ENCODE data around the gene SCP2D1. TPM values are rescaled to one million over a fixed set of nuclear protein-coding genes. Genes with fewer than 3 reads are reported as not detected.

Gene SCP2D1
- polyA plus RNA-seq, 2 of the 4 experiments (the other 2 are of a cell fraction) = not detected

GRCh38 chr20:18811186-18811585 lies 2.4 kb upstream of the SCP2D1 start:
- 28% methylated on average over 6 of the region's 6 CpGs for WGBS (ENCODE audit: missing lambda C conversion rate)
- CTCF ChIA-PET = no interaction called here
- Histone ChIP-seq H3K4me3 (no peak overlapping the region), H3K27ac (no peak overlapping the region), H3K4me2 (no peak overlapping the region), H3K4me1 (no peaks in the 10 kb centered on the region), H3K9me3 (no peaks in the 10 kb centered on the region)
- no peak for DNase-seq (ENCODE audit: low read depth in 1 of 2, low spot score in 1 of 2)
- TF ChIP-seq FOSB (CRISPR knock-in tag; IDR thresholded peaks at IDR 0.05) (no peak), KDM1A (IDR thresholded peaks at IDR 0.05; ENCODE audit: low read depth) (no peak), SMC3 (IDR thresholded peaks at IDR 0.05) (no peak), MYC (IDR thresholded peaks at IDR 0.05; ENCODE audit: borderline replicate concordance, low read length) (no peak), HOXA7 (CRISPR knock-in tag; IDR thresholded peaks at IDR 0.05) (no peak), PBX3 (IDR thresholded peaks at IDR 0.05) (no peak)
- no peak for FAIRE-seq
- POLR2A ChIA-PET = no interaction called here
- ATAC-seq = no peak

- Histone ChIP-seq H3K4me3 (no peak overlapping the region), H3K9me3 (no peaks in the 10 kb centered on the region), H3K27ac (no peak overlapping the region), H3K4me1 (no peaks in the 10 kb centered on the region), H3K4me2 (no peak overlapping the region)
- ChIA-PET CTCF (no interaction called here), POLR2A (no interaction called here)
- DNase-seq (ENCODE audit: low read depth in 1 of 2, low spot score in 1 of 2) = no peak
- no peak for TF ChIP-seq HOXB13 (CRISPR knock-in tag; IDR thresholded peaks at IDR 0.05; ENCODE audit: low read depth)
- no peak for TF ChIP-seq SREBF2 (IDR thresholded peaks at IDR 0.05)
- no peak for TF ChIP-seq JUN (IDR thresholded peaks at IDR 0.05)
- no peak for TF ChIP-seq POLR2A (IDR thresholded peaks at IDR 0.05; ENCODE audit: low read length)
- TF ChIP-seq RNF2 (IDR thresholded peaks at IDR 0.05; ENCODE audit: borderline replicate concordance, low read depth) = no peak
- no peak for TF ChIP-seq GATA3 (IDR thresholded peaks at IDR 0.05; ENCODE audit: borderline replicate concordance)
- TF ChIP-seq CHD4 (IDR thresholded peaks at IDR 0.05; ENCODE audit: borderline replicate concordance) = no peak
- no peak for TF ChIP-seq ESRRA (IDR thresholded peaks at IDR 0.05; ENCODE audit: borderline replicate concordance, low read length)
- TF ChIP-seq KDM1A (IDR thresholded peaks at IDR 0.05; ENCODE audit: low read depth) = no peak
- TF ChIP-seq NR3C1 (IDR thresholded peaks at IDR 0.05) = no peak
- TF ChIP-seq CBX8 (IDR thresholded peaks at IDR 0.05) = no peak
- no peak for TF ChIP-seq RAD21 (conservative IDR thresholded peaks at IDR 0.05 in 1 of 2, IDR thresholded peaks at IDR 0.05 in 1 of 2)
- no peak for TF ChIP-seq RCOR1 (IDR thresholded peaks at IDR 0.05; ENCODE audit: low read depth, low read length)
- TF ChIP-seq ZC3H11A (IDR thresholded peaks at IDR 0.05) = no peak
- TF ChIP-seq E2F6 (IDR thresholded peaks at IDR 0.05; ENCODE audit: borderline replicate concordance, low read depth) = no peak
- no peak for TF ChIP-seq CHD2 (IDR thresholded peaks at IDR 0.05; ENCODE audit: low read length, partially characterized antibody)
- no peak for TF ChIP-seq EHF (CRISPR knock-in tag; IDR thresholded peaks at IDR 0.05)
- FAIRE-seq = no peak
- WGBS (ENCODE audit: missing lambda C conversion rate) = 37% methylated on average over 3 of the region's 3 CpGs
- no peak for ATAC-seq
These were observed 1.7 kb upstream of the SCP2D1 start for GRCh38 chr20:18811904-18812303.

- 30% methylated on average over 6 of the region's 6 CpGs for WGBS (ENCODE audit: missing lambda C conversion rate)
- no peak overlapping the region for H3K27ac ChIP-seq
- FAIRE-seq (no peak), ATAC-seq (no peak), DNase-seq (ENCODE audit: low read depth in 1 of 2, low spot score in 1 of 2) (no peak)
- TF ChIP-seq RFX5 (IDR thresholded peaks at IDR 0.05) = no peak
- TF ChIP-seq CBX2 (IDR thresholded peaks at IDR 0.05; ENCODE audit: borderline replicate concordance, low read depth) = no peak
- no peak for TF ChIP-seq ELK1 (IDR thresholded peaks at IDR 0.05; ENCODE audit: low read depth, low read length)
- no peak for TF ChIP-seq ZNF302 (CRISPR knock-in tag; IDR thresholded peaks at IDR 0.05)
- TF ChIP-seq ESRRA (IDR thresholded peaks at IDR 0.05; ENCODE audit: borderline replicate concordance, low read length) = no peak
- no peak for TF ChIP-seq POLR2A (IDR thresholded peaks at IDR 0.05; ENCODE audit: low read length)
- no peak for TF ChIP-seq NR3C1 (IDR thresholded peaks at IDR 0.05)
- no peak for TF ChIP-seq HOXB5 (CRISPR knock-in tag; IDR thresholded peaks at IDR 0.05)
- TF ChIP-seq CEBPB (IDR thresholded peaks at IDR 0.05) = no peak
- CTCF ChIA-PET = no interaction called here
- H3K9me3 ChIP-seq = no peaks in the 10 kb centered on the region
- POLR2A ChIA-PET = no interaction called here
- no peaks in the 10 kb centered on the region for H3K4me1 ChIP-seq
- H3K4me2 ChIP-seq = no peak overlapping the region
- no peak overlapping the region for H3K4me3 ChIP-seq
These were observed 1.8 kb downstream of the SCP2D1 start for GRCh38 chr20:18815194-18815942.

Measured in A549 (cell line).